Epidermal melanocyte (primary cell): ENCODE data around the gene TMEM272.

Experiments
- DNase-seq: peaks from one replicate; pipeline ENCODE4 v3.0.0; 2011; ENCODE audit warnings: low spot score; ENCODE audit not compliant: insufficient read length

The TMEM272 gene

DNA sequence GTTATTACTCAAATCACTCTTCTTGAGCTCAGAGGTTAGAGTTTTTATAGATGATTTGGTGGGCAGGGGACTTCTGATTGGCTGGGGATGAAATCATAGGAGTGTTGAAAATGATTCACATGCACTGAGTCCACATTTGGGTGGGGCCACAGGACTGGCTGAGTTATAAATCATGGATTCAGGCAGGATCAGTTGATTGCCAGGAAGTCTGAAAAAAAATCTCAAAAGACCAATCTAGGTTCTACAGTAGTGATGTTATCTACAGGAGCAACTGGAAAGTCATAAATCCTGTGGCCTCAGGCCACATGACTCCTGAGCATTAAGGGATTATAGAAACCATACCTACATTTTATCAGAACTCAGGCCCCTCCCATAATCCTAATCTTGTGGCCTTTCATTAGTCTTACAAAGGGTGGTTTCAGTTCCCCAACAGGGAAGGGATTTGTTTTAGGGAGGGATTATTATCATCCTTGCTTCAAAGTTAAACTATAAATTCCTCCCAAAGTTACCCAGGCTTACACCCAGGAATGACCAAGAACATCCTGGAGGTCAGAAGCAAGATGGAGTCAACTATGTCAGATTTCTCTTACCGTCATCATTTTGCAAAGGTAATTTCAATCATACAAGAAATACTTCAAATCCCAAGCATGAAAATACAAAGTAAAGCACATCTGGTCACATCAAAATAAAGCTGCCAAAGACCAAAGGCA, 11.2 kb upstream of the TMEM272 start:
- no peak for DNase-seq

GRCh38 chr13:51849145-51850101, 4.4 kb upstream of the TMEM272 start:
- no peak for DNase-seq

- no peak for DNase-seq
Observed at GRCh38 chr13:51848674-51849073, 3.7 kb upstream of the TMEM272 start.

DNA sequence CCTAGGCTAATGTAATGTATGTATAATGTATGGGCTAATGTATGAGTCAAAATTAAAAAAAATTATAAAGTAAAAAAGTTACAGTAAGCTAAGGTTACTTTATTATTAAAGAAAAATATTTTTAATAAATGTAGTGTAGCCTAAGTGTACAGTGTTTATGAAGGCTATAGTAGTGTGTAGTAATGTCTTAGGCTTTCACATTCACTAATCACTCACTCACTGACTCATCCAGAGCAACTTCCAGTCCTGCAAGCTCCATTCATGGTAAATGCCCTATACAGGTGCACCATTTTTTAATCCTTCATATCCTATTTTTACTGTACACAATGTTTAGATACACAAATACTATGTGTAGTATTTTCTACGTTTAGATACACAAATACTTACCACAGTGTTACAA, 1.8 kb upstream of the TMEM272 start:
- DNase-seq: no peak

- DNase-seq: no peak
Observed at GRCh38 chr13:51845574-51846318, 769 bp upstream of the TMEM272 start.

- no peak for DNase-seq
Observed at GRCh38 chr13:51843529-51843928, 1.4 kb downstream of the TMEM272 start.

- no peak for DNase-seq
Observed at GRCh38 chr13:51841732-51842131, 3.2 kb downstream of the TMEM272 start.

DNA sequence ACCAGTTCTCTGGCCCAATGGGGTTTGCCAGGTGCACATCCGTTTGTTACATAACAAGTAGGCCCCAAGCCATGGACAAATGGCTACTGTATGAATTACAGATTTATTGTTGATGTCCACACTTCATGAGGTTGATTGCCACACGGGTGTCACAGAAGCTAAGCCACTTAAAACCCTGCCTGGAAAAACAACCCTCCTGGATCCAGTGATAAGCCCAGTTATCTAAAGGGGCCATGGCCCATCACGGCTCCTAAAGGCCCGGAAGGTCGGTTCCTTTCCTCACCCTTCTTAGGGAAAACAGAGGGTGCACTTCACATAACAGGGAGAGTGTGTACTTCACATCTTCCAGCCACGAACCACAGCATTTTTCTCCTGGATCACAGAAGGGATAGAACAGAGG, 4.1 kb downstream of the TMEM272 start:
- no peak for DNase-seq

- DNase-seq: no peak
Observed at GRCh38 chr13:51839711-51840540, 5.1 kb downstream of the TMEM272 start.

DNA sequence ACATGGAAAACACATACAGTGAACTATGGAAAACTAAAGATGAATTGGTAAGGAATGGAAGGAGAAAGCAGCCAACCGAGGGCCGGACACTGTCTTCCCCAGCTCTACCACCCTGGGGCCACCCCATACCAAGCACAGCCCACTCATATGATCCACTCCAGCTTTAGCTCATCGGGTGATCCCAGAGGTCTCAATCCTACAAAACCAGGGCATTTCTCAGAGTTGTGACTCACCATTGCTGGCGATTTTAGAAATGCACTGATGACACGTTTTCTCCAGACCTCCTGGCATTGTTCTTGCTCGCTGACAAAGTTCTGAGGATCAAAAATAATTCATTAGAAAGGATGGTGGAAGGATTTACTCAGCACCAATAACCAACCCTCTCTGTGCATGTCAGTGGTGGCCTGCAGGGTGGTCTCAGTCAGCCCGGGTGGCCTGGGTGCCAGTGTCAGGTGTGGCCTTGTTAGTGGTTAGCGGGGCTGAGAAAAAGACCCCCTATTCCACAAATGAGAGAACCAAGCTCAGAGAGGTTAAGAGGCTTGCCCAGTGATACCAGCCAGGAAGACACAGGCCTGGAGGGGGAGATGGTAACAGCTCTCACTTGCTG, 6.6 kb downstream of the TMEM272 start:
- no peak for DNase-seq

DNA sequence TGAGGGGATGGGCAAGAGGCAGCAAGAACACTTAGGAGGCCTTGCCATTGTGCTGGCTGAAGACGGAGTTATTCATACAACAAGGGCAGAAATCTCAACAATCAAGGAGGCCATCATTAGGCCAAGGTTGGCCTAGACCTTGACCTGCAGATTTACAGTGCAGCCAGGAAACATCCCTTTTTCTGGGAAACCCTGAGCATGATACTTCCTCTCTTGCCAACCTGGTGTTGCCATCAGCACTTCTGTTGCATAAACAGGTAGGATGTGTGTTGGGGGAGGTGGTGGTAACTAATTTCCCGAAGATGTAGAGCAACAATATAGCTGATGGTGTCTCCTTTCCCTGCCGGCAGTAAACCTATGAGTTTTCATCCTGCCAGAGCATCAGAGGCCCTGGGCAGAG, 8.0 kb downstream of the TMEM272 start:
- no peak for DNase-seq

DNA sequence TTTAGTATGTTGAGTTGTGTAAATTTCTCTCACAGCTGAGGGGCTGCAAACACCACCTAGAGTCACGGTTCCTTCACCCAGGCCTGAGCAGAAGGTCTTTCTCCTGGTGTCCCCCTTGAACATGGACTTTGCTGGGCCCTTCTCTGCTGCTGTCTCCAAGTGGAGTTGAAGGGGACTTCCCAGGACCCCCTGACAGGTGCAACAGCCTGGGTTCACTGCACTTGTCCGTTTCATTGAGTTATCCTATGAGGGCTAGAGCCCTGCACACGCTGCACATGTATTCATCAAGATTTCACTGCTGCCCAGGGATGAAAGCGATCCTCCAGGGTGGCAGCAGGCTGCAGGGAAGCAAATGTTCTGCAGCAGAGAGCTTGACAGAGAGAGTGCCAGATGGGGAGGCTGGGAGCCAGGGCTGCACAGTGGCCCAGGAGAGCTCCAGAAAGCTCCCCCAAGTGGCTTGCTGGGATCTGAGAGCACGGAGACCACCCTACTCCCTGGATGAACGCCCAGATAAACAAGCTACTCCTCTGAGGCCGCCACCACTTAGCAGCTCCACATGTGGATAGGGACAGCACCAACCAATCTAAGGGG, 10.3 kb downstream of the TMEM272 start:
- no peak for DNase-seq

DNA sequence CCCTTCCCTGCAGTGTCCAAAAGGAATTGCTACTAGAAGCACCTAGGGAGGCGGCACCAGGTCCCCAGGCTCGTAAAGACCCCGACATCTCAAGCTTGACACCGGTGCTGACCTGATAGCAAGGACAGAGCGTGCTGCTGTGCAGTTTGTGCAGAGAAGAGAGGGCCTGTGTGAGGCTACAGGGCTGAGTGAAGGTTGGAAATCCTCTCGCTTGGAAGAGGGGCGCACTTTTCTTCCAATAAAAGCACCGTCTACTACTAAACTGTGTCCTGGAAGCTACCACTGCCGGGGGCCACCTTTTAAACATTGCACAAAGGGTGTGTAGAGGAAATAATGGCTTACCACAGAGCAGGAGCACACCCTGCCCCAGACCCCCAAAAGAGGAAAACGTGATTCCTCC, 11.0 kb downstream of the TMEM272 start:
- no peak for DNase-seq

DNA sequence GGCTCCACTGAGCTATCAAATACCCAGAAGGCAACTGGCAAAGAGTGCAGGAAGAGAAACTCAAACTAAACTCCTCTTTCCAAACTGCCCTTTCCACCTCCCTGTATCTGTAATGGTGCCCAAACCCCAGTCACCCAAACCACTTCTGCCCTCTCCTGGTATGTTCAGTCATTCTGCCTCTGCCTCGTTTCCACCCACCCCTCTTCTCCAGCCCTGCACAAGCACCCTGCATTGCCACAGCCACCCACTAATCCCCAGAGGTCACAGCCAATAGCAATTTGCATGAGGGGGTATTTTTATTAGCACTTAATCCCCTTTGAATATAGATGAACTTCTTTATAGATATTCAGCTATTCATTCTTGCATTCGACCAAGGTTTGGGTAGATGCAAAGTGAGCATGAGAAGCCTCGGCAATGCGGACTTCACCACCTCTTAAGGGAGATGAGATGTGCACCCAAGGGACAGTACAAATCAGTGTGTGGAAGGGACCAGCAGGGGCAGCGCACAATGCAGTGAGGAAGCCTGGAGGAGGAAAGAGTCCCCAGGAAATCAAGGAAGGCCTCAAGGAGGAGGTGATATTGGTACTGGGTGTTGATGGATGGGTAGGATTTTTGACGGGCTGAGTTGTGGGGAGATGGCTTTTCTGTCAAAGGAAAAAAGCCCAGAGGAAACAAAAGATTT, 12.4 kb downstream of the TMEM272 start:
- DNase-seq: peak; percentile 70

DNA sequence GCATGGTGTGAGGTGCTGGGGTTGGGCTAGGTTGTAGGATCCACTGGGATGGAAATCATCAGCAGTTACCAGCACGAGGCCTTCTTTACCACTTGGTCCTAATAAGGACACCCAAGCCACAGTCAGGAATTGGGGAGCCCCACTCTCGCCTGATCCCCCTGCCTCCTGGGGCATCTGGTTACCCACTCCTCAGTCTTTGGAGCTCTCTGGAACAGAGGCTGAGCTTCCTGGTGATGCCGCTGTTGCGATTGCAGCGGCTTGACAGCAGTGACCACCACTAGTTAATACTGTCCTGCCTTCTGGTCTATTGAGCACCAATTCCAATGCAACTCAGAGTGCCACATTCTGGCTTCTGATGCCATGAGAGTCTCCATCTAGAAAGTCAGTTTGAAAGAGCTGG, 13.5 kb downstream of the TMEM272 start:
- DNase-seq: no peak

- DNase-seq: no peak
Observed at GRCh38 chr13:51829568-51829899, 15.4 kb downstream of the TMEM272 start.

- DNase-seq: no peak
Observed at GRCh38 chr13:51828730-51829567, 16.0 kb downstream of the TMEM272 start.

GRCh38 chr13:51827254-51827653, 17.7 kb downstream of the TMEM272 start:
- DNase-seq: no peak

GRCh38 chr13:51826606-51827005, 18.4 kb downstream of the TMEM272 start:
- peak; percentile 49 for DNase-seq
